Stimulated activated naive CD8-positive, alpha-beta T cell treated with anti-CD3 and anti-CD28 coated beads, Interleukin-15, amount 100 ng/mL, for 72 hours (primary cell): Measurements from ENCODE around the gene MAP3K15.
"Not testable (repeated sequence)": the region's sequence is repeated elsewhere in the genome, so short reads cannot be mapped to it uniquely, and the experiment has no call there.

Source experiments
- ATAC-seq: fragments of 150-1000 bp; cut with Tn5 transposase; 2 replicates; pipeline ENCODE4 v1.10.0; 2021; ENCODE audit warnings: mild to moderate bottlenecking, moderate library complexity
- DNase-seq, 2 donors: peaks; one replicate each; pipeline ENCODE4 v3.0.0; 2021 to 2022
- H3K27ac Mint-ChIP-seq, 2 donors: one replicate each; pipeline ENCODE4 v1.8.0; 2022; ENCODE audit warnings: mild to moderate bottlenecking in 2 of 2, mixed read lengths in 2 of 2, moderate library complexity in 2 of 2
- H3K27me3 Mint-ChIP-seq: one replicate; pipeline ENCODE4 v1.8.0; 2022; ENCODE audit warnings: mixed read lengths
- H3K4me1 Mint-ChIP-seq: one replicate; pipeline ENCODE4 v1.8.0; 2022; ENCODE audit warnings: mild to moderate bottlenecking, mixed read lengths
- H3K4me3 Mint-ChIP-seq, 2 donors: one replicate each; pipeline ENCODE4 v1.8.0; 2022; ENCODE audit warnings: mild to moderate bottlenecking in 2 of 2, mixed read lengths in 2 of 2, moderate library complexity in 1 of 2
- H3K9me3 Mint-ChIP-seq, 2 donors: one replicate each; pipeline ENCODE4 v1.8.0; 2022; ENCODE audit warnings: mixed read lengths in 2 of 2

The MAP3K15 gene

DNA sequence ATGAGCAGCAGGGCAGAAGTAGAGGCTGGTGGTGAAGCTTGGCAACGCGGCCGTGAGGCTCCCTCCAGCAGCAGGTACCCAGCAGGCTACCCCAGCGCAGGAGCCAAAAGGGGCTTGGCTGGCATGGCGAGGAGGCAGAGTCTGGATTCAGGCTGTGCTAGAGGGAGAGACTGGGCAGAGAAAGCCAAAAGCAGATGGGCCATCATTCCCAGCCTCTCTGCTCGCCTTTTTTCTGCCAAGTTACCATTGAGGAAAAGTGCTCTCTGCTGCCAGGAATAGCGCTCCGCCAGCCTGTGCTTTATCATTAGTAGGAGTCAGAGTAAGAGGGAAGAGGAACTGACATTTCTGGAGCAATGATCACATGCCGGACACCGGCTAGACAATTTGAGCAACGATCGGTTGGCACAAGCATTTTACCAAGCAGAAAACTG is 28.7 kb upstream of the MAP3K15 start:
- Mint-ChIP-seq H3K27ac (no peak overlapping the region), H3K27me3 (no peaks in the 10 kb centered on the region), H3K9me3 (no peaks in the 10 kb centered on the region), H3K4me3 (no peak overlapping the region), H3K4me1 (peaks cover 33% of the 10 kb centered on the region)
- DNase-seq (no peak), ATAC-seq (no peak)

DNA sequence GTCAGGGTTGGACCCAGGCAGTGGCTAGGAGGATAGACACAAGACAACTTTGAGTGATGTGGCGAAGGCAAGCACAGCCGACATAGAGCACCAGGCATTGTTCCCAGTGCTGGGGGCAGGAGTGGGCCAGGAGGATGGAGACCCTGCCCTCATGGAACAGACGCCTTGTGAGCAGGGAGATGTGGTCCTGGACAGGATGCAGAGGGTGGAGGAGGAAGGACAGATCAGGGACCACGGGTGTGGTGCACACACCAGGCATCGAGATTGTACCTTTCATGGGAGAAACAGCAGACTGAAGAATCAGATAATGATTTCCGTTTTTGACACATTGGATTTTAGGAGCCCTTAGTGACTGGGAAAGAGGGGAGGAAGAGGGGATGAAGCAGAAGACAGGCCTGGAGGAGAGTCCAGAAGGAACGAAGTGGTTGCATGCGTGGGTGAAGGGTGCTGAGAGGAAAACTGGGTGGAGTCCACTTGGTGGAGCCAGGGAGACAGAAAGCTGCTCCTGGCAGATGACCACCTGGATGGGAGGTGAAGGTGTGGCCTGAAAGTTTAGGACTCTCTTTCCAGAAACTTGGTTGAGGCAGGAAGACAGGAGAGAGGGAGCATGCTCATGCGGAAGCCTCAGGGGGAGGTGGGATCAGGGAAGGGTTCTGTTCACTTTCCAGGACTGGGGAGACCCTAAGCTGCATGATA is 27.9 kb upstream of the MAP3K15 start:
- DNase-seq = no peak
- ATAC-seq = no peak
- no peaks in the 10 kb centered on the region for H3K9me3 Mint-ChIP-seq
- H3K4me1 Mint-ChIP-seq = peaks cover 25% of the 10 kb centered on the region
- peak overlapping the region; percentile 72 to 80 for H3K27ac Mint-ChIP-seq
- no peak overlapping the region for H3K4me3 Mint-ChIP-seq
- H3K27me3 Mint-ChIP-seq = no peaks in the 10 kb centered on the region

DNA sequence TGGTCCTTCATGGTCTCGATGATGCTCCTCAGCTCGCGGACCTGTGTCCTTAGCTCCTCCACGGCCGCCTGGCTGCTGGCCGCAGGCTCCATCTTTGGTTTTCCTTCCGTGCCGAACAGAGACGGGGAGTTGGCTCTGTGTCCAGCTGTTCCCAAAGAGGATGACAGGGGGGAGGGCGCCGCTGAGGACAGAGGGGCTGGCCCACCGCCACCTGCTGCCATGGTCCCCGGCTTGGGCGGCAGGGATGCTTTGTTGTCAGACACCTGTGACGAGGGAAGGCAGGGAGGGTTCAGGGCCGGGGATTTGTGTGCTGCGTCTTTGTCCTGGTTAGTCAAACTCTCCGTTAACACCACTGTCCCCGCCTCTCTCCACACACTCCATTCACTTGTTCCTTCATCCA is 26.6 kb upstream of the MAP3K15 start:
- no peak overlapping the region for H3K4me3 Mint-ChIP-seq
- no peaks in the 10 kb centered on the region for H3K27me3 Mint-ChIP-seq
- H3K27ac Mint-ChIP-seq = peak overlapping the region in 1 of 2 donors; percentile 66
- H3K9me3 Mint-ChIP-seq = no peaks in the 10 kb centered on the region
- DNase-seq (no peak), ATAC-seq (no peak)
- peaks cover 17% of the 10 kb centered on the region for H3K4me1 Mint-ChIP-seq

DNA sequence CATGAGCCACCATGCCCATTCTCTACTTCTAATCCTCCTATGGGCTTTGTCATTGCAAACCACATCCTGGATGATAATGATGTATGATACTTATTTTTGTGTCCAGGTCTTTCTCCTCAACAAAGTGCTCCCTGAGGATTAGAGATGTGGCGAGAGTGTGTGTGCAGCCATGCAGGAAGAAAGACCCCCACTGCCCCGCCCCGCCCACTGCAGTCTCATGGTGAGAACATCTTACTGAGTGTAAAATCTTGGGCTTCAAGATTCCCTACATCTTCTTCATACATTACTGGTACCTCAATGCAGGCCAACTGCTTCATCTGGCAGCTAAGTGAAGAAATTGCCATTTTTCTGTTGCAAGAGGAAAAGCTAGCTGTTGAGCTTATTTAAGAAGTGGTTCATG is 25.9 kb upstream of the MAP3K15 start:
- DNase-seq (no peak), ATAC-seq (no peak)
- Mint-ChIP-seq H3K27ac (no peak overlapping the region), H3K9me3 (no peaks in the 10 kb centered on the region), H3K27me3 (no peaks in the 10 kb centered on the region), H3K4me1 (peaks cover 17% of the 10 kb centered on the region), H3K4me3 (no peak overlapping the region)

DNA sequence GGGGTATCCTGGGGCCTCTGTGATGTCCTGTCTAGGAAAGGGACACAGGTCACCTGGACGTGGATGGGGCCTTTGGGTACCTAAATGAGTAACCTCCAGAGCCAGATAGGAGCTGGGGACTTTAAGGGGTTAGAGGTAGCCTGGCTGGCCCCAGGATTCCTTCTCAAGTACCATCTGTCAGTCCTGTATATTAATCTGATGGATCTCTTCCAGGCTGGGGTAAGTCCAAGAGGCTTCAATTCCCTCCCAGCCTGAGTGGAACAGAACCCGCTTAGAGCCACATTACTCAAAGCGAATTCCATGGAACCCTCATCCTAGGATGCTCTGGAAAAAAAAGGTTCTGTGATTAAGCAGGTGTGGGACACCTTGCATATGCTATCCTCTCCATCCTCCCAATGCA is 24.8 kb upstream of the MAP3K15 start:
- no peaks in the 10 kb centered on the region for H3K9me3 Mint-ChIP-seq
- ATAC-seq = no peak

DNA sequence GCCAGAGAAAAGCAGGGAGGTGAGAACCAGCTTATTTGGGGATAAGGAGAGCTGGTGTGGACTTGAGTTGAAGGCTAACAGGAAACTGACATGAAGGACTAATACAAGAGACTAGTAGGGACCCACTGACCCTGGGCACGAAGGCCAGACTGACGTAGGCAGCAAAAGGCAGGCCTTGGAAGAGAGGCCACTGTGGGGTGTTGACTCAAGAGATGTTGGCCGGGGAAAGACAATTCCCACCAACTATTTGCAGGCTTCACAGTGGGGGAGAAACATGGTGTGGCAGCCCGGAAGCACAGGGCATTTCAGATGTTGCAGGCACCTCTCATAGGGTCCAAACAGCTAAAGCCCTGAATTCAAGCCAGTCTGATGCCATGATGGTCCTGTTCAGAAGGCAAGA is 24.4 kb upstream of the MAP3K15 start:
- Mint-ChIP-seq H3K27ac (peak overlapping the region in 1 of 2 donors; percentile 81), H3K27me3 (no peaks in the 10 kb centered on the region), H3K4me3 (no peak overlapping the region), H3K4me1 (peaks cover 11% of the 10 kb centered on the region), H3K9me3 (no peaks in the 10 kb centered on the region)
- no peak for ATAC-seq
- DNase-seq = no peak

More for the DNA sequence above, 24.8 kb upstream of the MAP3K15 start:
- DNase-seq = no peak
- Mint-ChIP-seq H3K27ac (no peak overlapping the region), H3K4me3 (no peak overlapping the region), H3K4me1 (peaks cover 11% of the 10 kb centered on the region), H3K27me3 (no peaks in the 10 kb centered on the region)

DNA sequence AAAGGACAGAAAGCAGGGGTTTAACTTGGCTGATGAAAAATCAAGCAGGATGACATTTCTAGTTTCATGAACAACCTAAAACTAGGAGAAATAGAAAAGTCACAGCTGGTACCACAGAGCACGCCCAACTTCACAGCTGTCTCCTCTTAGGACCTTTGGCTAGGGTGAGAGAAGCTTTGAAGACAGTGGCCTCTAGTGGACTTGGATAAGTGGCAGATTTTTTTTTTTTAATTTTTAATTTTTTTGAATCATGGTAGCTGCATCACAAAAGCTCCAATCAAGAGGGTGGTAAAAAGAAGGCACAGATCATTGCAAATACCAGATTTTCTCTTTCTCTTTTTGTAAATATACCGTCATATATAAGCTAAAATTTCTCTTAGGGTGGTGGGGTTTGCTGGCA is 20.2 kb upstream of the MAP3K15 start:
- Mint-ChIP-seq H3K27me3 (no peaks in the 10 kb centered on the region), H3K9me3 (no peaks in the 10 kb centered on the region), H3K4me3 (no peak overlapping the region), H3K27ac (no peak overlapping the region), H3K4me1 (no peaks in the 10 kb centered on the region)
- ATAC-seq = no peak
- no peak for DNase-seq

DNA sequence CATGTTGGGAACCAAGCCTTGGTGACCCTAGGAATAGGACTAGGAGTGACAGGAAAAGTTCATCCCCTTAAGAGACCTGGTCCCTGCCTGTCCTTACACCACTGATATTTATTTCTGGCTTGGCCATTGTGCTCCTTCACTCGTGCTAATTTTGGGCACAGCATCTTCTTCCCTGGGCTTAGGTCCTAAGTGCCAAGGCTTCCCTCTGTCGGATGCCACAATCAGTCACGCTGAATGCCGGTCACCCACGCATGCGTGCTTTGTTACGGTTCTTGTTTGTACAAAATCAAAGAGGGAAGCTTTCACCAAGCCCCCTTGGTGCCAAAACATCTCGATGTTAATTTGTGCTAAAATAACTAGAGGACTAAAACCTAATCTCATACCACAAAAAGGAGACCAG is 17.4 kb upstream of the MAP3K15 start:
- H3K9me3 Mint-ChIP-seq = no peaks in the 10 kb centered on the region
- no peak overlapping the region for H3K27ac Mint-ChIP-seq
- ATAC-seq (no peak), DNase-seq (no peak)
- no peaks in the 10 kb centered on the region for H3K4me1 Mint-ChIP-seq
- H3K27me3 Mint-ChIP-seq = no peaks in the 10 kb centered on the region
- no peak overlapping the region for H3K4me3 Mint-ChIP-seq

DNA sequence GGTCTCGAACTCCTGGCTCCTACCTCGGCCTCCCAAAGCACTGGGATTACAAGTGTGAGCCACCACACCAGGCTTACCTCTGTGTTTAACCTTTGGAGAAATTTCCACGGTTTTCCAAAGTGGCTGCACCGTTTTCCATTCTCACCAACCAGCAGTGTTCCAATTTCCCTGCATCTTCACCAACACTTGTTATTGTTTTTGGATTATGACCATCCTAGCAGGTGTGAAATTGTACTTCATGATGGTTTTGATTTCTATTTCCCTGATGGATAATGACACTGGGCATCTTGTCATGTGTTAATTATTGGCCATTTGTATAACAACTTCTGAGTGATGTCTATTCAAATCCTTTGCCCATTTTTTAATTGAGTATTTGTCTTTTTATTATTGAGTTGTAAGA is 2.7 kb upstream of the MAP3K15 start:
- peaks cover 30% of the 10 kb centered on the region for H3K27me3 Mint-ChIP-seq
- no peak overlapping the region for H3K4me3 Mint-ChIP-seq
- H3K9me3 Mint-ChIP-seq = no peaks in the 10 kb centered on the region
- DNase-seq (no peak), ATAC-seq (no peak)
- peaks cover 4% of the 10 kb centered on the region for H3K4me1 Mint-ChIP-seq
- no peak overlapping the region for H3K27ac Mint-ChIP-seq

DNA sequence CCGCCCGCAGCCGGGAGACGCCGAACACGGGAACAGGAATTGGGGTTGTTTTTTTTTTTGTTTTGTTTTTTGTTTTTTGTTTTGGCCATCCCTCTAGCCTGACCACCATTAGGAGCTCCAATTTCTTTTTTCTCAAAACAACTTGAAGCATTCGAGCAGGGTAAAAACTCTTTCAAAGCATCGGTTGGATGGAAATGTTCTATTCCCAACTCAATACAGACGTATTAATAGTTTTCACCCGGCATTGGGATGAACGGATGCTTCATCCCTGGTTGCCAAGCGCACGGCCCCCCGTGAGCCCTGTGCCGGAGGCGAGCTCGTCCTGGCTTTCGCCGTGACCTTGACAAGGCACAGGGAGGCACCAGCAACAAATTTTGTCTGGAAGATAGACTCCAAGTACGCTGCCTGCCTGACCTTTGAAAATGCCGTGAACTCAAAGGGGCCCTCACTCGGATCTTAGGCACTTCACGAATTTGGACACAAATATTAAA is 352 bp upstream of the MAP3K15 start:
- H3K27me3 Mint-ChIP-seq = peaks cover 30% of the 10 kb centered on the region
- H3K9me3 Mint-ChIP-seq = no peaks in the 10 kb centered on the region
- H3K27ac Mint-ChIP-seq = no peak overlapping the region
- no peak for DNase-seq
- H3K4me1 Mint-ChIP-seq = peaks cover 6% of the 10 kb centered on the region
- no peak for ATAC-seq
- peak overlapping the region; percentile 64 to 80 for H3K4me3 Mint-ChIP-seq

DNA sequence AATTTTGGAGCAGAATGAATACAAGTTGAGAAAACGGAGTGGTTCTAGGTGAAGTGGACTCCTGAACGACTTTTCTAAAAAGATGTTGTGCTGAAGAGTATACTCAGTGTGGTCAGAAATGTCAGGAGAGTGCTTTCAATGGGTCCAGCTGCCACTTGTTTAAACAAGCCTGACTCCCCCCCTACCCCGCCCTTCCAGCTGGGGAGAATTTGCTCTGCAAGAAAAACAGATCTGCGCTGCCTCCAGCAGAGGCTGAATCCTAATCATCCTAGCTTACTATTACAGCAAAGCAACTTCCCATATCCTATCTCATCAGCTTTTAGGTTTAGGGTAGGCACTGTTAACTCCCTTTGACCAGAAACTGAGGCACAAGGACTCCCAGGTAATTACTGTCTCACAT is 1.9 kb downstream of the MAP3K15 start:
- H3K4me1 Mint-ChIP-seq = peaks cover 6% of the 10 kb centered on the region
- H3K9me3 Mint-ChIP-seq = no peaks in the 10 kb centered on the region
- DNase-seq (no peak), ATAC-seq (no peak)
- H3K4me3 Mint-ChIP-seq = no peak overlapping the region
- peaks cover 30% of the 10 kb centered on the region for H3K27me3 Mint-ChIP-seq
- H3K27ac Mint-ChIP-seq = no peak overlapping the region

DNA sequence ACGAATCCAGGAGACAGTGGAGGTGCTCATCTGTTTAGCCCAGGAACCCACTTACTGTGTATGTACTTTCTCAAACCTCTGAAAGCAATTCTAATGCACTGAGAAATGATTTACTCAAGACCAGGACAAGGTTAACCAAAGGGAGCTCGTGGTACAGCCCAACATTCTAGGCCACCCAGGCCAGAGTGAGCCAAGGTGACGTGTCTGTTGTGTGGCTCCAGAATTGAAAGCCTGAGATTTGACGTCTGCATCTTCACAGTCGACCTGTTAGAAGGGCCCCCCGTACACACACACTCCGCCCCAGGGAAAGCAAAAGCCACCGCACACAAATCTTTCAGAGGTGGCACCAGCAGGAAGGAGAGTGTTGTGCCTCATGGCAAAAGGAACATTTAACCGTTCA is 2.3 kb downstream of the MAP3K15 start:
- H3K4me3 Mint-ChIP-seq = no peak overlapping the region
- ATAC-seq (peak; percentile 62), DNase-seq (peak in 1 of 2 donors; percentile 9)
- H3K27ac Mint-ChIP-seq = no peak overlapping the region
- no peaks in the 10 kb centered on the region for H3K9me3 Mint-ChIP-seq
- peaks cover 29% of the 10 kb centered on the region for H3K27me3 Mint-ChIP-seq
- peaks cover 6% of the 10 kb centered on the region for H3K4me1 Mint-ChIP-seq

DNA sequence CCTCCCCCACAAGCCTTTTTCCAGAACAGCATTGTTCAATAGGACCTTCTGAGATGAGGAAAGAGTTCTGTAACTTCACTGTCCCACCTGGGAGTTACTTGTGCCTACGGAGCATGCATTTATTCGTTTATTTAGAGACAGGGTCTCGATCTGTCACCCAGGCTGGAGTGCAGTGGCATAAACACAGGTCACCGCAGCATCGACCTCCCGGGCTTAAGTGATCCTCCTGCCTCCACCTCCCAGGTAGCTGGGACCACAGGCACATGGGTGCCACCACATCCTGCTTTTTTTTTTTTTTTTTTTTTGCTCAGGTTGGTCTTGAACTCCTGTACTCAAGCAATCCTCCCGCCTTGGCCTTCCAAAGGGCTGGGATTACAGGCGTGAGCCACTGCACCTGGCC is 2.9 kb downstream of the MAP3K15 start:
- DNase-seq (no peak), ATAC-seq (no peak)
- Mint-ChIP-seq H3K9me3 (no peaks in the 10 kb centered on the region), H3K4me3 (no peak overlapping the region), H3K27ac (no peak overlapping the region), H3K4me1 (peaks cover 6% of the 10 kb centered on the region), H3K27me3 (peaks cover 23% of the 10 kb centered on the region)

DNA sequence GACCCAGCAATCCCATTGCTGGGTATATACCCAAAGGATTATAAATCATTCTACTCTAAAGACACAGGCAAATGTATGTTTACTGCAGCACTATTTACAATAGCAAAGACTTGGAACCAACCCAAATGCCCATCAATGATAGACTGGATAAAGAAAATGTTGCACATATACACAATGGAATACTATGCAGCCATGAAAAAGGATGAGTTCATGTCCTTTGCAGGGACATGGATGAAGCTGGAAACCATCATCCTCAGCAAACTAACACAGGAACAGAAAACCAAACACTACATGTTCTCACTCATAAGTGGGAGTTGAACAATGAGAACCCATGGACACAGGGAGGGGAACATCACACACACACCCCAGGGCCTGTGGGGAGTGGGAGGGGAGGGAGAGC is 3.5 kb downstream of the MAP3K15 start:
- not testable (repeated sequence) for ATAC-seq, H3K4me3 Mint-ChIP-seq, H3K9me3 Mint-ChIP-seq, H3K27ac Mint-ChIP-seq, H3K4me1 Mint-ChIP-seq, DNase-seq
- H3K27me3 Mint-ChIP-seq = peaks cover 18% of the 10 kb centered on the region

DNA sequence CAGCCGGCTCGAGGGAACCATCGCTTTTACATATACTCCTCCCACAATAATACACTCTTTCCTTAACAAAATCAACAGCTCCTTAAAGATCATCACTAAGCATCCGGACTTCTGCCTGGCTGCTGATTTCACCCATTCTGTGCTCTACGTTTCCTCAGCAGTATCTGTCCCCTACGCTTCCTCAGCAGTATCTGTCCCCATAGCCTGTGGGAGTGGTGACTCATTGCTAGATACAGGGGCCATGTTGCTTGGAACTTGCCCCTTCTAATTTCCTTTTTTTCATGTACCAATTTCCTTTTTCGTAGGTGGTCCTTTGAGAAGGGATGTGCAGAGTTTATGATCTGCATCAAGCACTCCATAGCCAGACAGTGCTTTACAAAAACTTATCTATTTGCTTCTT is 18.6 kb downstream of the MAP3K15 start:
- H3K27me3 Mint-ChIP-seq = peaks cover 8% of the 10 kb centered on the region
- DNase-seq (no peak), ATAC-seq (no peak)
- no peak overlapping the region for H3K4me3 Mint-ChIP-seq
- H3K4me1 Mint-ChIP-seq = no peaks in the 10 kb centered on the region
- no peak overlapping the region for H3K27ac Mint-ChIP-seq
- no peaks in the 10 kb centered on the region for H3K9me3 Mint-ChIP-seq

DNA sequence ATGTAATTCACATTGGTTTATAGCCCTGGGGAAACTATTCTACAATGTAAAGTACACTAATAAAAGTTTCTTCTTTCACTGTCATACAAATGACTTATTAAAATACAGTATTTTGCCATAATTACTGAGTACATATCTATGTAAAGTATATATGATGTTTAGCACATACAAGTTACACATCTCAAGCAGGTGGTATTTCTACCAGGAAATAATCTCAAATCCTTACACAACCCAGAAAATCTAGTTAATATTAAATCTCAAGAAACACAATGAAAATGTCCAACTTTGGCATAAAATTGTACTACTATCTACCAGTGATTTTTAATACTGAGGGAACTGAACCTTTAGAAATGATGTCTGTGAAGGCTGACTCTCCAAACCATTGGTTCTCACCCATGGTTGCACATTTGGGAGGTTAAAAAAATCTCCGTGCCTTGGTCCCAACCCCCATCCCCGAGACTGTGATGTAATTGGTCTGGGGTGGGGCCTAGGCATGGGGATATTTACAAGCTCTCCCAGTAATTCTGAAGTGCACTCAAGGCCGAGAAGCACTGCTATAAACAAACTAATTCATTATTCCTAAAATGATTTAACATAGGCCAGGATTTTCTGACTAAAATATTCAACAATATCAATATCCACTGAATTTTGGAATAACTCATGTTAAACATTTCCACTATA is 27.6 kb downstream of the MAP3K15 start:
- Mint-ChIP-seq H3K27ac (no peak overlapping the region), H3K27me3 (no peaks in the 10 kb centered on the region), H3K9me3 (no peaks in the 10 kb centered on the region), H3K4me1 (no peaks in the 10 kb centered on the region), H3K4me3 (no peak overlapping the region)
- no peak for DNase-seq
- ATAC-seq = no peak
